Measurements from ENCODE around the gene SLC1A5. TPM values are rescaled to one million over a fixed set of nuclear protein-coding genes. Genes with fewer than 3 reads are reported as not detected.

Gene SLC1A5
- total RNA-seq, 6 experiments from 2014 or later: 1.8 to 8.0 (median 4.4) TPM

DNA sequence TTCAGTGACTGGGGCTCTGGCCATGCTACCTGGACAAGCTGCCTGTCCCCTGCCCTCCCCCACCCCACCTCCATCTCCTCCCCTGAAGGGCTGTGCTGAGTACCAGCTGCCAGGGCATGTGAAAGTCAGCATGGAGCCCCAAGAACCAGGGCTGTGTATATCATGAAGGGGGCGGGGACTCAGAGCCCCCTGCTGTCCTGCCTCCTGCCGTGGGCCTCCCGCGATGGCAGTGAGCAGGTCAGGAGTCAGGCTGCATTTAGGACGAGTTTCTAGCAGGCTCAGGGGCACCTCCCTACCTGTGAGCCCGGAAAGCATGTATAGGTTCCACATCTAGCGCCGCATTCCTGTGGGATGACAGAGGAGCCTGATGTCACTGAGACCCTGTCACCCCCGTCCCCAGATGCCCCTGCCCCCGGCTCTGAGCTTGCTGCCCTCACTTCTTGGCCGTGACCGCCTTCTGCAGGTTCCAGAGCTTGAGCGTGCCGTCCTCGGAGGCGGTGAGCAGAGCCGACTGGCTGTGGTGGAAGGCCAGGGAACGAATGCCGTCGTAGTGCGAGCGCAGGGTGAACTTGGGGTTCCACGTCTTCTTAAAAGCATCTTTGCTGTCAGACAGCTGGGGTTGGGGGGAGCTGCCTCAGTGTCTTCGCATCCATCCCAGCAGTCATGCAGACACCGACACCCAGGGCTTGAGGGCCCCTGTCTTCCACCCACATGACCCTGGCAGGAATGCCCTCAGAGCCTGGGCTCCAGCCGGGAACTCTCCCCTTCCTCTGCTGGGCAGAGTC is 63.2 kb downstream of the SLC1A5 start:
- no peak for ATAC-seq
- Histone ChIP-seq H3K4me3 (no peak overlapping the region), H3K9me3 (no peaks in the 10 kb centered on the region), H3K4me1 (peaks cover 0 to 3% (median 0%) of the 10 kb centered on the region in 4 donors), H3K36me3 (peaks cover 0 to 85% (median 31%) of the 10 kb centered on the region in 4 donors), H3K27me3 (no peaks in the 10 kb centered on the region), H3K27ac (no peak overlapping the region)
- WGBS (ENCODE audit: insufficient coverage, low coverage, low lambda C conversion rate, missing lambda C conversion rate): 87% methylated on average over 11 of the region's 26 CpGs
- peak in 1 of 3 donors; percentile 51 for DNase-seq
- no peak for TF ChIP-seq POLR2A (IDR thresholded peaks at IDR 0.05)
- TF ChIP-seq, protein P1, sequence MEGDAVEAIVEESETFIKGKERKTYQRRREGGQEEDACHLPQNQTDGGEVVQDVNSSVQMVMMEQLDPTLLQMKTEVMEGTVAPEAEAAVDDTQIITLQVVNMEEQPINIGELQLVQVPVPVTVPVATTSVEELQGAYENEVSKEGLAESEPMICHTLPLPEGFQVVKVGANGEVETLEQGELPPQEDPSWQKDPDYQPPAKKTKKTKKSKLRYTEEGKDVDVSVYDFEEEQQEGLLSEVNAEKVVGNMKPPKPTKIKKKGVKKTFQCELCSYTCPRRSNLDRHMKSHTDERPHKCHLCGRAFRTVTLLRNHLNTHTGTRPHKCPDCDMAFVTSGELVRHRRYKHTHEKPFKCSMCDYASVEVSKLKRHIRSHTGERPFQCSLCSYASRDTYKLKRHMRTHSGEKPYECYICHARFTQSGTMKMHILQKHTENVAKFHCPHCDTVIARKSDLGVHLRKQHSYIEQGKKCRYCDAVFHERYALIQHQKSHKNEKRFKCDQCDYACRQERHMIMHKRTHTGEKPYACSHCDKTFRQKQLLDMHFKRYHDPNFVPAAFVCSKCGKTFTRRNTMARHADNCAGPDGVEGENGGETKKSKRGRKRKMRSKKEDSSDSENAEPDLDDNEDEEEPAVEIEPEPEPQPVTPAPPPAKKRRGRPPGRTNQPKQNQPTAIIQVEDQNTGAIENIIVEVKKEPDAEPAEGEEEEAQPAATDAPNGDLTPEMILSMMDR (IDR thresholded peaks at IDR 0.05): no peak
- intact Hi-C loops (cut with DNase I): no loop called here

Small RNAs within 50 kb of the gene (small RNA-seq; reads per million reads assigned to genes)
- 0 reads per million in 2 experiments for gene AC008622.3
- gene HNRNPMP2: 0 reads per million in 2 experiments
- gene RF00019: 0 reads per million in 2 experiments

Other genes starting within 250 kb of the SLC1A5 start
- 100 to 1,000 TPM in 1 of 6 experiments, 10 to 100 TPM in 5; 83.8 to 119 (median 92.2) TPM for gene CALM3, start 187.3 kb downstream of the SLC1A5 start, total RNA-seq
- 1 to 10 TPM; 2.4 to 4.1 (median 3.0) TPM for gene PTGIR, start 163.5 kb downstream of the SLC1A5 start, total RNA-seq
- not detected for gene GNG8, start 152.4 kb downstream of the SLC1A5 start, total RNA-seq
- gene DACT3, start 127.4 kb downstream of the SLC1A5 start, total RNA-seq: 1 to 10 TPM in 3 of 6 experiments, under 1 TPM in 3; 0.46 to 1.6 (median 0.93) TPM
- gene PRKD2, start 71.5 kb downstream of the SLC1A5 start, total RNA-seq: 10 to 100 TPM; 15.1 to 20.2 (median 16.9) TPM
- 1 to 10 TPM; 5.8 to 9.5 (median 7.4) TPM for gene FKRP, start 42.5 kb downstream of the SLC1A5 start, total RNA-seq
- 10 to 100 TPM; 16.9 to 28.1 (median 23.7) TPM for gene STRN4, start 42.1 kb downstream of the SLC1A5 start, total RNA-seq
- gene AP2S1, start 62.3 kb upstream of the SLC1A5 start, total RNA-seq: 10 to 100 TPM; 67.2 to 82.6 (median 73.6) TPM
- 10 to 100 TPM; 33.5 to 54.4 (median 47.8) TPM for gene ARHGAP35, start 72.4 kb upstream of the SLC1A5 start, total RNA-seq
- 1 to 10 TPM in 2 of 6 experiments, not detected in 4; 1.3 to 1.7 TPM for gene NPAS1, start 231.2 kb upstream of the SLC1A5 start, total RNA-seq